22Rv1 (cell line): ENCODE data around the gene TMEM245.
A peak's percentile ranks its signal among the peaks of the same experiment; 100 is the strongest.

Source experiments
- H3K27ac ChIP-seq: fragments of 450-650 bp; 2 replicates; pipeline ENCODE4 v1.5.1; 2017
- CTCF ChIP-seq: fragments of 450-650 bp; IDR thresholded peaks from 2 replicates; pipeline ENCODE4 v1.5.1; 2017; ENCODE audit warnings: mild to moderate bottlenecking
- ZFX ChIP-seq: fragments of 450-650 bp; IDR thresholded peaks from 2 replicates; pipeline ENCODE4 v1.6.1; 2017; ENCODE audit warnings: antibody characterized with exemption, borderline replicate concordance

Gene TMEM245

GRCh38 chr9:109101202-109101595 is 18.5 kb downstream of the TMEM245 start:
- H3K27ac ChIP-seq, result peak overlapping the region; percentile 13; the same call in 1 of the 2 replicates
- TF ChIP-seq CTCF (no peak), ZFX (no peak)

GRCh38 chr9:109100543-109101201 is 19.1 kb downstream of the TMEM245 start:
- TF ChIP-seq CTCF (no peak), ZFX (no peak)
- peak overlapping the region; percentile 13; the same call in 1 of the 2 replicates for H3K27ac ChIP-seq

- no peak overlapping the region for H3K27ac ChIP-seq
- TF ChIP-seq CTCF (no peak), ZFX (no peak)
These were observed 20.8 kb downstream of the TMEM245 start for GRCh38 chr9:109098960-109099308.

GRCh38 chr9:109098171-109098959 is 21.4 kb downstream of the TMEM245 start:
- TF ChIP-seq CTCF (peak; percentile 8; the same call in 1 of the 2 replicates), ZFX (no peak)
- no peak overlapping the region for H3K27ac ChIP-seq

GRCh38 chr9:109097146-109097545 is 22.6 kb downstream of the TMEM245 start:
- no peak overlapping the region for H3K27ac ChIP-seq
- TF ChIP-seq ZFX (no peak), CTCF (no peak)

GRCh38 chr9:109095321-109095720 is 24.4 kb downstream of the TMEM245 start:
- no peak for TF ChIP-seq ZFX
- no peak for TF ChIP-seq CTCF

GRCh38 chr9:109094268-109094667 is 25.5 kb downstream of the TMEM245 start:
- no peak for TF ChIP-seq ZFX
- no peak for TF ChIP-seq CTCF

More at GRCh38 chr9:109095321-109095720, 24.4 kb downstream of the TMEM245 start:
- no peak overlapping the region for H3K27ac ChIP-seq

More at GRCh38 chr9:109094268-109094667, 25.5 kb downstream of the TMEM245 start:
- H3K27ac ChIP-seq, result no peak overlapping the region
